K562 (cell line): ENCODE results near the gene F2RL2. TPM values are rescaled to one million over a fixed set of nuclear protein-coding genes. Genes with fewer than 3 reads are reported as not detected.

Experiments
- ATAC-seq: fragments of 200-7000 bp; cut with Tn5 transposase; 3 replicates; pipeline ENCODE4 v1.9.1; 2020; ENCODE audit warnings: moderate library complexity
- BruUV-seq: library from RNA; stranded (reverse); fragments of 400-500 nt; replicated peaks from 2 replicates; lab custom pipeline; 2021; lab: Mats Ljungman, UMichigan
- CTCF ChIA-PET: fragments of 300-600 bp; formaldehyde crosslinking; extraction: SDS; loops from one replicate; lab custom pipeline; 2021; ENCODE audit warnings: low intra/inter-chr PET ratio; lab: Yijun Ruan, JAX
- POLR2A ChIA-PET: fragments of 300-600, 350-650 bp; sonication (Branson Sonifier 250); formaldehyde crosslinking; extraction: SDS; loops from one replicate; lab custom pipeline; 2021; ENCODE audit warnings: antibody characterized with exemption, inconsistent platforms; lab: Yijun Ruan, JAX
- DNase-seq, 4 experiments: peaks; one replicate each; pipeline versions ENCODE4 v3.0.0 to v3.0.0-alpha.2; 2011 to 2018; ENCODE audit warnings: low spot score in 3 of 4, mixed read lengths in 3 of 4; ENCODE audit errors: extremely low read depth in 1 of 4
- FAIRE-seq: peaks from 2 replicates; lab custom pipeline; 2011; peaks lifted over from hg19 to GRCh38; lab: Jason Lieb, UNC
- H2AFZ ChIP-seq: 2 replicates; pipeline ENCODE4 v1.6.0; 2011; ENCODE audit warnings: low read depth, low read length, control low read depth, inconsistent platforms
- H3K27ac ChIP-seq: fragments of 200-600 bp; 3 replicates; pipeline ENCODE4 v1.8.0; 2011; ENCODE audit warnings: low read depth, mild to moderate bottlenecking, control low read depth, inconsistent platforms, low read length, moderate library complexity, mixed read lengths; ENCODE audit errors: extremely low read depth
- H3K27me3 ChIP-seq, 2 experiments: fragments of 300-600 bp in 1 of 2; 2 replicates in 1 of 2; 3 replicates in 1 of 2; pipeline versions ENCODE4 v1.6.0 to v1.8.0; 2011; ENCODE audit warnings: inconsistent platforms in 2 of 2, low read length in 2 of 2, mild to moderate bottlenecking in 1 of 2, mixed read lengths in 1 of 2, moderate library complexity in 1 of 2; ENCODE audit not compliant: control insufficient read depth in 2 of 2, insufficient read depth in 2 of 2
- H3K36me3 ChIP-seq: fragments of 300-600 bp; 3 replicates; pipeline ENCODE4 v1.8.0; 2011; ENCODE audit warnings: mild to moderate bottlenecking, low read length, inconsistent platforms; ENCODE audit not compliant: control insufficient read depth, insufficient read depth
- H3K4me1 ChIP-seq, 2 experiments: fragments of 200-600 bp in 1 of 2; replicated peaks in 1 of 2; 2 replicates in 1 of 2; 3 replicates in 1 of 2; pipeline versions ENCODE4 v1.5.1 to v1.8.0; 2011; ENCODE audit warnings: inconsistent platforms in 2 of 2, low read length in 2 of 2, mild to moderate bottlenecking in 1 of 2, mixed read lengths in 1 of 2, moderate library complexity in 1 of 2; ENCODE audit not compliant: control insufficient read depth in 2 of 2, insufficient read depth in 2 of 2
- H3K4me2 ChIP-seq: 2 replicates; pipeline ENCODE4 v1.6.1; 2011; ENCODE audit warnings: low read length, control low read depth, inconsistent platforms, mixed read lengths; ENCODE audit not compliant: insufficient read depth
- H3K4me3 ChIP-seq: fragments of 200-600 bp; sonication (generic), shearing (Covaris generic); 2 replicates; pipeline ENCODE4 v1.5.1; 2016; ENCODE audit warnings: control low read depth, inconsistent platforms
- H3K79me2 ChIP-seq: fragments of 200-600 bp; 3 replicates; pipeline ENCODE4 v1.8.0; 2011; ENCODE audit warnings: low read length, inconsistent platforms; ENCODE audit not compliant: control insufficient read depth, insufficient read depth
- H3K9ac ChIP-seq, 2 experiments: 2 replicates each; pipeline versions ENCODE4 v1.6.0 to v1.6.1; 2011; ENCODE audit warnings: low read depth in 2 of 2, low read length in 2 of 2, control low read depth in 1 of 2, inconsistent platforms in 1 of 2, mild to moderate bottlenecking in 1 of 2, mixed read lengths in 1 of 2; ENCODE audit not compliant: insufficient read depth in 1 of 2
- H3K9me1 ChIP-seq: one replicate; pipeline ENCODE4 v1.6.0; 2011; ENCODE audit warnings: inconsistent platforms, mild to moderate bottlenecking, low read length, moderate library complexity; ENCODE audit not compliant: control insufficient read depth, insufficient read depth
- H3K9me3 ChIP-seq: replicated peaks from 2 replicates; pipeline ENCODE4 v1.5.1; 2011; ENCODE audit warnings: low read depth, low read length, inconsistent platforms; ENCODE audit not compliant: control insufficient read depth, insufficient read depth
- H4K20me1 ChIP-seq: replicated peaks from 2 replicates; pipeline ENCODE4 v1.6.1; 2011; ENCODE audit warnings: low read length, inconsistent platforms, mixed read lengths; ENCODE audit not compliant: control insufficient read depth, insufficient read depth
- ARID1B ChIP-seq: fragments of 450-650 bp; IDR thresholded peaks from 2 replicates; pipeline ENCODE4 v1.6.1; 2016; ENCODE audit warnings: antibody characterized with exemption, mild to moderate bottlenecking, inconsistent platforms
- CBFA2T3 ChIP-seq: fragments of 450-650 bp; IDR thresholded peaks from 2 replicates; pipeline ENCODE4 v1.6.1; 2017
- CXXC5 ChIP-seq: fragments of 250-450 bp; sonication (Bioruptor Pico); IDR thresholded peaks from 2 replicates; pipeline ENCODE4 v1.8.0; 2022; ENCODE audit warnings: inconsistent platforms, mild to moderate bottlenecking, moderate library complexity
- DNMT1 ChIP-seq: fragments of 450-650 bp; IDR thresholded peaks from 2 replicates; pipeline ENCODE4 v1.6.1; 2016; ENCODE audit warnings: antibody characterized with exemption, mild to moderate bottlenecking
- DPF2 ChIP-seq: fragments of 450-650 bp; IDR thresholded peaks from 2 replicates; pipeline ENCODE4 v1.6.1; 2016
- EP300 ChIP-seq: IDR thresholded peaks from 2 replicates; pipeline ENCODE4 v1.6.1; 2012; ENCODE audit warnings: low read length, improper control_type of control experiment
- JUN ChIP-seq, 2 experiments: sonication (generic) in 1 of 2; formaldehyde crosslinking in 1 of 2; IDR thresholded peaks; 2 replicates each; pipeline versions ENCODE4 v1.6.1 to v1.8.0; 2012 to 2022; ENCODE audit warnings: borderline replicate concordance in 2 of 2, mild to moderate bottlenecking in 2 of 2, improper control_type of control experiment in 1 of 2, low read depth in 1 of 2, low read length in 1 of 2, missing genetic modification reagents in 1 of 2
- KDM1A ChIP-seq, 2 experiments: fragments of 450-650 bp; IDR thresholded peaks; 2 replicates each; pipeline ENCODE4 v1.6.1; 2016; ENCODE audit warnings: mild to moderate bottlenecking in 2 of 2
- NR2C1 ChIP-seq, 2 experiments: fragments of 450-650 bp; IDR thresholded peaks; 2 replicates each; pipeline ENCODE4 v1.6.1; 2017; ENCODE audit warnings: mild to moderate bottlenecking in 2 of 2, antibody characterized with exemption in 1 of 2, inconsistent platforms in 1 of 2, missing compliant biosample characterization in 1 of 2, missing genetic modification characterization in 1 of 2
- NR2C2 ChIP-seq, 2 experiments: fragments of 200-800 bp in 1 of 2; sonication (Bioruptor generic) in 1 of 2; sonication (generic) in 1 of 2; formaldehyde crosslinking in 1 of 2; IDR thresholded peaks; 2 replicates each; pipeline versions ENCODE4 v1.6.1 to v1.8.0; 2016 to 2022; ENCODE audit warnings: mild to moderate bottlenecking in 1 of 2, missing compliant biosample characterization in 1 of 2, missing genetic modification characterization in 1 of 2, missing genetic modification reagents in 1 of 2
- RBBP5 ChIP-seq: fragments of 200-600 bp; sonication (generic); IDR thresholded peaks from 2 replicates; pipeline ENCODE4 v1.6.1; 2012; ENCODE audit warnings: borderline replicate concordance, mild to moderate bottlenecking, low read length, control low read depth, inconsistent platforms; ENCODE audit not compliant: insufficient read depth, poor library complexity, severe bottlenecking
- RCOR1 ChIP-seq, 2 experiments: IDR thresholded peaks; 2 replicates each; pipeline ENCODE4 v1.6.1; 2012; ENCODE audit warnings: low read depth in 2 of 2, low read length in 2 of 2, borderline replicate concordance in 1 of 2, improper control_type of control experiment in 1 of 2
- SPI1 ChIP-seq: IDR thresholded peaks from 2 replicates; pipeline ENCODE4 v1.6.1; 2011; ENCODE audit warnings: low read depth, low read length, control low read depth, borderline replicate concordance
- TAL1 ChIP-seq: fragments of 450-650 bp; IDR thresholded peaks from 2 replicates; pipeline ENCODE4 v1.6.1; 2016; ENCODE audit warnings: mild to moderate bottlenecking
- TEAD4 ChIP-seq, 2 experiments: sonication (generic) in 1 of 2; formaldehyde crosslinking in 1 of 2; IDR thresholded peaks; 2 replicates each; pipeline versions ENCODE4 v1.6.1 to v1.8.0; 2012 to 2022; ENCODE audit warnings: borderline replicate concordance in 1 of 2, inconsistent platforms in 1 of 2, low read length in 1 of 2, mild to moderate bottlenecking in 1 of 2, missing genetic modification reagents in 1 of 2
- ZNF830 ChIP-seq: fragments of 250-450 bp; sonication (Bioruptor Pico); IDR thresholded peaks from 2 replicates; pipeline ENCODE4 v1.5.0; 2021; ENCODE audit warnings: mild to moderate bottlenecking
- WGBS: fragments of 100-300 bp; shearing (Covaris generic); methylation state at CpG from one replicate; pipeline ENCODE4 v1.1.6; 2016; ENCODE audit warnings: low coverage, mixed read lengths; ENCODE audit not compliant: insufficient coverage; ENCODE audit errors: missing lambda C conversion rate; 5-methylcytosine and 5-hydroxymethylcytosine counted together
- in situ Hi-C: fragments of 300-500 bp; cut with MboI; formaldehyde crosslinking; loops from 4 replicates; pipeline ENCODE4 v1.15.0; 2018; ENCODE audit warnings: inconsistent platforms, mixed read lengths
- intact Hi-C: fragments of 100-400 bp; cut with micrococcal nuclease; formaldehyde crosslinking; loops from 2 replicates; pipeline ENCODE4 v1.14.2; 2022
- polyA plus RNA-seq, 8 experiments: library from polyadenylated mRNA; depleted of rRNA in 4 of 8; stranded (reverse) in 5 of 8; unstranded in 3 of 8; fragments of >200 nt; fragmentation: Nextera tagmentation in 2 of 8; fragmentation: Illumina TruSeq in 1 of 8; extraction: Ambion mirVana in 2 of 8; extraction: Trizol in 1 of 8; gene quantifications; 2 replicates each; pipeline versions ENCODE4 v1.2.1 to v1.2.3, GENCODE V29; 2011 to 2014; ENCODE audit warnings: inconsistent platforms in 1 of 8, missing spikeins in 1 of 8
- total RNA-seq, 7 experiments: library from RNA; depleted of rRNA in 6 of 7; stranded (reverse); fragments of >200 nt in 6 of 7; fragmentation: Illumina TruSeq in 2 of 7; extraction: Trizol in 2 of 7; gene quantifications; 2 replicates each; pipeline versions ENCODE4 v1.2.1 to v1.2.3, GENCODE V29; 2011 to 2021; ENCODE audit warnings: low replicate concordance in 1 of 7

F2RL2 gene
- total and polyA plus RNA-seq, 9 of the 15 experiments (the other 6 are each of a cell fraction or from before 2014, with no cell fraction given): 0.03 to 0.12 (median 0.06) TPM; not detected in 3

DNA sequence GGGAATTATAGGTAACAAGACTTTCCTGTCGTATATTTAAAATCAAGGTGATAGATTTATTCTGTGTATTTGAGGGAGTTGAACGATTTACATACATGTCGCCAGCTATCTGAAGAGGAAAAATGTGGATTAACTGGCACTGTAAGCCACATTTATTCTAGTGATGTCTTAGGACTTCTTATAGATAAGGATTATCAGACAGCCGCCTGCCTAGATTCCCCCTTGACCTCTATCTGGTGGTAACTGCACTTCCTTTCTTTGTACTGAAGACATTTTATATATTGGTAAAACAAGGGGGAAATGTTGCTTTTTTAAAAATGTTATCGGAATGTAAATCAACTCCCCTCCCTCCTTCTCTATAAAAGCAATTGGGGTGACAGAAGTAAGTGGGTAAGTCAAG, 39.3 kb upstream of the F2RL2 start:
- H3K4me3 ChIP-seq: no peak overlapping the region
- no peak for FAIRE-seq
- ATAC-seq: no peak
- H3K4me2 ChIP-seq: no peak overlapping the region
- peaks cover under 1% of the 10 kb centered on the region; the same call in 1 of the 2 replicates for H3K9me3 ChIP-seq
- no peak overlapping the region for H3K9ac ChIP-seq
- 11% methylated on average over 5 of the region's 5 CpGs for WGBS
- no peaks in the 10 kb centered on the region for H3K79me2 ChIP-seq
- no peaks in the 10 kb centered on the region for H3K27me3 ChIP-seq
- in situ Hi-C loops: no loop called here
- DNase-seq: peak in 1 of 4 experiments; percentile 31
- POLR2A ChIA-PET: interaction anchor here (1.9 kb wide), 1 partner anchor 10 kb away, joined by 5 read pairs; no protein-coding TSS in a partner anchor
- intact Hi-C loops: no loop called here
- CTCF ChIA-PET: no interaction called here
- no peaks in the 10 kb centered on the region for H3K36me3 ChIP-seq
- TF ChIP-seq KDM1A (IDR thresholded peaks at IDR 0.05) (peak in 1 of 2 experiments; percentile 20; a peak in 1 of 4 replicates), TEAD4 (IDR thresholded peaks at IDR 0.05; ENCODE audit: low read length) (peak; percentile 49; the same call in 1 of the 2 replicates), TEAD4 (CRISPR knock-in tag; IDR thresholded peaks at IDR 0.05; ENCODE audit: borderline replicate concordance) (no peak), CBFA2T3 (peak; percentile 58), JUN (IDR thresholded peaks at IDR 0.05; ENCODE audit: borderline replicate concordance, low read depth, low read length) (no peak), JUN (CRISPR knock-in tag; IDR thresholded peaks at IDR 0.05; ENCODE audit: borderline replicate concordance) (no peak), EP300 (peak; percentile 51; the same call in 1 of the 2 replicates), NR2C1 (IDR thresholded peaks at IDR 0.05) (peak; percentile 56; the same call in 1 of the 2 replicates), NR2C1 (tag; IDR thresholded peaks at IDR 0.05) (peak; percentile 50), CXXC5 (CRISPR knock-in tag) (0 out of 2 replicates have a peak, but pooled peaks have one; percentile 36), NR2C2 (CRISPR knock-in tag; IDR thresholded peaks at IDR 0.05) (no peak), NR2C2 (tag; IDR thresholded peaks at IDR 0.05) (peak; percentile 43; the same call in 1 of the 2 replicates), RCOR1 (IDR thresholded peaks at IDR 0.05; ENCODE audit: borderline replicate concordance in 1 of 2, low read depth in 2 of 2, low read length in 2 of 2) (0 out of 4 replicates have a peak, but pooled peaks of 1 of the 2 experiments have one; percentile 40), DPF2 (0 out of 2 replicates have a peak, but pooled peaks have one; percentile 24), SPI1 (peak; percentile 54; the same call in 1 of the 2 replicates), ARID1B (peak; percentile 64; the same call in 1 of the 2 replicates), TAL1 (peak; percentile 29; the same call in 1 of the 2 replicates), ZNF830 (CRISPR knock-in tag) (no peak), DNMT1 (no peak), RBBP5 (no peak)
- no peaks in the 10 kb centered on the region for H3K9me1 ChIP-seq
- H4K20me1 ChIP-seq: no peaks in the 10 kb centered on the region
- no peak overlapping the region for H3K27ac ChIP-seq
- peaks cover 5 to 30% of the 10 kb centered on the region in 2 experiments; a peak in 4 of 5 replicates for H3K4me1 ChIP-seq
- 0 out of 2 replicates have a peak overlapping the region, but pooled peaks have one; percentile 7 for H2AFZ ChIP-seq
- BruUV-seq: no TSS peak
